ENCODE data around the gene HS6ST3.

GRCh38 chr13:96503481-96503880, 413.6 kb downstream of the HS6ST3 start:
- no peak for TF ChIP-seq EZH2 (IDR thresholded peaks at IDR 0.05; ENCODE audit: borderline replicate concordance, low read length)
- TF ChIP-seq, protein P1, sequence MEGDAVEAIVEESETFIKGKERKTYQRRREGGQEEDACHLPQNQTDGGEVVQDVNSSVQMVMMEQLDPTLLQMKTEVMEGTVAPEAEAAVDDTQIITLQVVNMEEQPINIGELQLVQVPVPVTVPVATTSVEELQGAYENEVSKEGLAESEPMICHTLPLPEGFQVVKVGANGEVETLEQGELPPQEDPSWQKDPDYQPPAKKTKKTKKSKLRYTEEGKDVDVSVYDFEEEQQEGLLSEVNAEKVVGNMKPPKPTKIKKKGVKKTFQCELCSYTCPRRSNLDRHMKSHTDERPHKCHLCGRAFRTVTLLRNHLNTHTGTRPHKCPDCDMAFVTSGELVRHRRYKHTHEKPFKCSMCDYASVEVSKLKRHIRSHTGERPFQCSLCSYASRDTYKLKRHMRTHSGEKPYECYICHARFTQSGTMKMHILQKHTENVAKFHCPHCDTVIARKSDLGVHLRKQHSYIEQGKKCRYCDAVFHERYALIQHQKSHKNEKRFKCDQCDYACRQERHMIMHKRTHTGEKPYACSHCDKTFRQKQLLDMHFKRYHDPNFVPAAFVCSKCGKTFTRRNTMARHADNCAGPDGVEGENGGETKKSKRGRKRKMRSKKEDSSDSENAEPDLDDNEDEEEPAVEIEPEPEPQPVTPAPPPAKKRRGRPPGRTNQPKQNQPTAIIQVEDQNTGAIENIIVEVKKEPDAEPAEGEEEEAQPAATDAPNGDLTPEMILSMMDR (conservative IDR thresholded peaks at IDR 0.05 in 1 of 2, IDR thresholded peaks at IDR 0.05 in 1 of 2; ENCODE audit: extremely low read depth in 1 of 2, insufficient read depth in 1 of 2, low read depth in 1 of 2, low read length in 2 of 2): no peak
